ENCODE data around the gene CDH8.

- no peak for TF ChIP-seq PBX3 (IDR thresholded peaks at IDR 0.05)
- peak; percentile 51 for TF ChIP-seq CTCF (IDR thresholded peaks at IDR 0.05)
- no peak for TF ChIP-seq POLR2A (IDR thresholded peaks at IDR 0.05; ENCODE audit: low read length)
Observed at GRCh38 chr16:62041401-62041800, 5.2 kb upstream of the CDH8 start.
